HCT116 (cell line): ENCODE results near the gene AP1G1. TPM values are rescaled to one million over a fixed set of nuclear protein-coding genes. Genes with fewer than 3 reads are reported as not detected.
"Not testable (repeated sequence)": the region's sequence is repeated elsewhere in the genome, so short reads cannot be mapped to it uniquely, and the experiment has no call there.

ENCODE experiments used
- ATAC-seq: fragments of 200-7000 bp; cut with Tn5 transposase; 2 replicates; pipeline ENCODE4 v1.9.1; 2020; ENCODE audit warnings: mild to moderate bottlenecking, moderate library complexity
- BruUV-seq: library from RNA; stranded (reverse); fragments of 400-500 nt; replicated peaks from 2 replicates; lab custom pipeline; 2021; lab: Mats Ljungman, UMichigan
- CTCF ChIA-PET: fragments of 300-600 bp; sonication (Branson Sonifier 250); formaldehyde crosslinking; loops from one replicate; lab custom pipeline; 2021; ENCODE audit warnings: antibody characterized with exemption; lab: Charles Lee
- POLR2A ChIA-PET: fragments of 300-600, 350-600 bp; sonication (Branson Sonifier 250); formaldehyde crosslinking; loops from one replicate; lab custom pipeline; 2021; ENCODE audit warnings: antibody characterized with exemption; lab: Charles Lee
- RAD21 ChIA-PET, 2 experiments: fragments of 300-600 bp; sonication (Branson Sonifier 250); formaldehyde crosslinking; loops; one replicate each; lab custom pipeline; 2023; ENCODE audit warnings: low total read pairs in 2 of 2; ENCODE audit not compliant: uncharacterized antibody in 2 of 2, unreplicated experiment in 2 of 2, low non-redundant PET in 1 of 2; lab: Charles Lee
- DNase-seq: peaks from one replicate; pipeline ENCODE4 v3.0.0-alpha.2; 2010; ENCODE audit warnings: low read depth, low spot score
- H2AFZ ChIP-seq: fragments of 200-600 bp; shearing (Covaris generic), sonication (generic); 2 replicates; pipeline ENCODE4 v1.6.1; 2017; ENCODE audit warnings: low read depth, mixed run types, mixed read lengths, antibody characterized with exemption, low read length; ENCODE audit not compliant: poor library complexity, severe bottlenecking
- H3K27ac ChIP-seq: 2 replicates; pipeline ENCODE4 v1.5.1; 2012; ENCODE audit warnings: low read depth, low read length
- H3K27me3 ChIP-seq: fragments of 200-600 bp; sonication (generic); 2 replicates; pipeline ENCODE4 v1.6.1; 2016; ENCODE audit warnings: mixed run types, low read length, mixed read lengths; ENCODE audit not compliant: insufficient read depth
- H3K36me3 ChIP-seq, 2 experiments: fragments of 200-500 bp in 1 of 2; fragments of 200-600 bp in 1 of 2; sonication (Bioruptor generic) in 1 of 2; sonication (generic) in 1 of 2; 2 replicates each; pipeline versions ENCODE4 v1.5.1 to v1.6.1; 2014 to 2016; ENCODE audit warnings: low read length in 2 of 2, inconsistent platforms in 1 of 2, mixed read lengths in 1 of 2, mixed run types in 1 of 2; ENCODE audit not compliant: insufficient read depth in 2 of 2, control insufficient read depth in 1 of 2
- H3K4me1 ChIP-seq, 2 experiments: fragments of 200-600 bp in 1 of 2; sonication (generic) in 1 of 2; 2 replicates each; pipeline versions ENCODE4 v1.5.1 to v1.6.1; 2012 to 2017; ENCODE audit warnings: low read length in 2 of 2, inconsistent platforms in 1 of 2, mild to moderate bottlenecking in 1 of 2, mixed read lengths in 1 of 2, mixed run types in 1 of 2, moderate library complexity in 1 of 2; ENCODE audit not compliant: insufficient read depth in 2 of 2, control insufficient read depth in 1 of 2
- H3K4me2 ChIP-seq: fragments of 200-600 bp; sonication (generic); 2 replicates; pipeline ENCODE4 v1.6.1; 2017; ENCODE audit warnings: mixed run types, low read length, mixed read lengths
- H3K4me3 ChIP-seq, 2 experiments: fragments of 200-600 bp in 1 of 2; sonication (generic) in 1 of 2; replicated peaks in 1 of 2; 2 replicates each; pipeline ENCODE4 v1.5.1; 2011 to 2016; ENCODE audit warnings: low read length in 2 of 2, control low read depth in 1 of 2, low read depth in 1 of 2, mild to moderate bottlenecking in 1 of 2, mixed read lengths in 1 of 2, mixed run types in 1 of 2
- H3K79me2 ChIP-seq: fragments of 200-600 bp; sonication (generic); 2 replicates; pipeline ENCODE4 v1.6.1; 2017; ENCODE audit warnings: mild to moderate bottlenecking, mixed run types, low read length, moderate library complexity, mixed read lengths; ENCODE audit not compliant: insufficient read depth
- H3K9ac ChIP-seq: fragments of 200-600 bp; sonication (generic); 2 replicates; pipeline ENCODE4 v1.6.1; 2016; ENCODE audit warnings: low read length, mixed read lengths
- H3K9me2 ChIP-seq: fragments of 200-600 bp; sonication (generic), shearing (Covaris generic); 2 replicates; pipeline ENCODE4 v1.6.1; 2017; ENCODE audit warnings: mixed run types, mild to moderate bottlenecking, moderate library complexity; ENCODE audit not compliant: insufficient read depth
- H3K9me3 ChIP-seq, 2 experiments: fragments of 200-500 bp in 1 of 2; fragments of 200-600 bp in 1 of 2; sonication (Bioruptor generic) in 1 of 2; sonication (generic) in 1 of 2; 2 replicates each; pipeline ENCODE4 v1.6.1; 2014 to 2017; ENCODE audit warnings: low read length in 2 of 2, mixed read lengths in 2 of 2, inconsistent platforms in 1 of 2, low read depth in 1 of 2, mild to moderate bottlenecking in 1 of 2, mixed run types in 1 of 2, moderate library complexity in 1 of 2; ENCODE audit not compliant: control insufficient read depth in 1 of 2, insufficient read depth in 1 of 2
- H4K20me1 ChIP-seq: fragments of 200-600 bp; sonication (generic), shearing (Covaris generic); 2 replicates; pipeline ENCODE4 v1.6.1; 2017; ENCODE audit warnings: mixed run types, mild to moderate bottlenecking, moderate library complexity; ENCODE audit not compliant: insufficient read depth
- ATF3 ChIP-seq: IDR thresholded peaks from 2 replicates; pipeline ENCODE4 v1.6.1; 2012
- CBX3 ChIP-seq: IDR thresholded peaks from 2 replicates; pipeline ENCODE4 v1.6.1; 2012; ENCODE audit warnings: low read depth
- ELF1 ChIP-seq: IDR thresholded peaks from 2 replicates; pipeline ENCODE4 v1.6.1; 2012; ENCODE audit warnings: low read depth, borderline replicate concordance
- EZH2 ChIP-seq: fragments of 200-600 bp; sonication (generic); IDR thresholded peaks from 2 replicates; pipeline ENCODE4 v1.6.1; 2017; ENCODE audit warnings: antibody characterized with exemption, mixed run types
- EZH2phosphoT487 ChIP-seq: fragments of 200-600 bp; IDR thresholded peaks from 2 replicates; pipeline ENCODE4 v1.6.1; 2018; ENCODE audit warnings: antibody characterized with exemption, borderline replicate concordance
- FOSL1 ChIP-seq: IDR thresholded peaks from 2 replicates; pipeline ENCODE4 v1.6.1; 2012; ENCODE audit warnings: low read depth
- POLR2AphosphoS5 ChIP-seq: IDR thresholded peaks from 2 replicates; pipeline ENCODE4 v1.6.1; 2011; ENCODE audit warnings: mild to moderate bottlenecking, low read depth, low read length, moderate library complexity
- RAD21 ChIP-seq: IDR thresholded peaks from 2 replicates; pipeline ENCODE4 v1.6.1; 2012; ENCODE audit warnings: low read depth, mild to moderate bottlenecking
- REST ChIP-seq: IDR thresholded peaks from 2 replicates; pipeline ENCODE4 v1.6.1; 2012; ENCODE audit warnings: low read depth
- SIN3A ChIP-seq: IDR thresholded peaks from 2 replicates; pipeline ENCODE4 v1.6.1; 2012; ENCODE audit warnings: low read depth
- TCF7L2 ChIP-seq: IDR thresholded peaks from 2 replicates; pipeline ENCODE4 v1.7.0; 2011; ENCODE audit warnings: borderline replicate concordance, inconsistent platforms; ENCODE audit not compliant: insufficient read depth, insufficient read length; ENCODE audit errors: extremely low read depth
- ZBTB33 ChIP-seq: IDR thresholded peaks from 2 replicates; pipeline ENCODE4 v1.6.1; 2011; ENCODE audit warnings: mild to moderate bottlenecking, low read length, moderate library complexity; ENCODE audit not compliant: insufficient replicate concordance; ENCODE audit errors: extremely low read depth
- ZNF274 ChIP-seq: fragments of 200-500 bp; sonication (Bioruptor generic); IDR thresholded peaks from 2 replicates; pipeline ENCODE4 v1.6.1; 2014; ENCODE audit warnings: mild to moderate bottlenecking, low read depth, low read length, inconsistent platforms
- intact Hi-C: fragments of 100-400 bp; cut with micrococcal nuclease; formaldehyde crosslinking; loops from 2 replicates; pipeline ENCODE4 v1.10.0; 2022
- total RNA-seq: library from RNA; stranded (reverse); gene quantifications from one replicate; pipeline ENCODE4 v1.2.1, GENCODE V29; 2021; ENCODE audit not compliant: unreplicated experiment

The AP1G1 gene
- total RNA-seq, 1 experiment from 2014 or later, result 70.2 TPM

GRCh38 chr16:71792176-71792575 is 16.5 kb downstream of the AP1G1 start:
- no peak overlapping the region for H3K9ac ChIP-seq
- no peak overlapping the region for H3K4me3 ChIP-seq
- intact Hi-C loops, result no loop called here
- H2AFZ ChIP-seq, result no peak overlapping the region
- POLR2A ChIA-PET, result no interaction called here
- no TSS peak for BruUV-seq
- DNase-seq (no peak), ATAC-seq (no peak)
- H3K27me3 ChIP-seq, result no peaks in the 10 kb centered on the region
- H3K27ac ChIP-seq, result no peak overlapping the region
- no peaks in the 10 kb centered on the region for H3K4me1 ChIP-seq
- H3K9me3 ChIP-seq, result no peaks in the 10 kb centered on the region
- RAD21 ChIA-PET, result no interaction called here
- H3K9me2 ChIP-seq, result no peaks in the 10 kb centered on the region
- no peaks in the 10 kb centered on the region for H4K20me1 ChIP-seq
- H3K79me2 ChIP-seq, result peaks cover 99% of the 10 kb centered on the region
- peaks cover 9 to 17% of the 10 kb centered on the region in 2 experiments; a peak in 3 of 4 replicates for H3K36me3 ChIP-seq
- TF ChIP-seq CBX3 (no peak), SIN3A (no peak), FOSL1 (no peak), TCF7L2 (no peak), ATF3 (no peak), EZH2 (no peak), EZH2phosphoT487 (no peak), ZNF274 (no peak), RAD21 (no peak), ELF1 (no peak), REST (no peak), POLR2AphosphoS5 (no peak), ZBTB33 (no peak)
- CTCF ChIA-PET, result no interaction called here
- no peak overlapping the region for H3K4me2 ChIP-seq

GRCh38 chr16:71790329-71790728 is 18.3 kb downstream of the AP1G1 start:
- ATAC-seq, POLR2A ChIA-PET, H2AFZ ChIP-seq, H3K9me3 ChIP-seq, H3K27ac ChIP-seq, H3K9ac ChIP-seq, H3K4me1 ChIP-seq, DNase-seq, BruUV-seq, H4K20me1 ChIP-seq, H3K27me3 ChIP-seq, H3K9me2 ChIP-seq, intact Hi-C loops, H3K4me2 ChIP-seq, H3K4me3 ChIP-seq, RAD21 ChIA-PET: not testable (repeated sequence)
- Histone ChIP-seq H3K36me3 (peaks cover 11 to 21% of the 10 kb centered on the region in 2 experiments), H3K79me2 (peaks cover 94% of the 10 kb centered on the region)
- CTCF ChIA-PET, result interaction anchor here (0.5 kb wide), 1 partner anchor 14 kb away, joined by 4 read pairs; no protein-coding TSS in a partner anchor
